ENCODE measurements around the gene URB2. TPM values are rescaled to one million over a fixed set of nuclear protein-coding genes. Genes with fewer than 3 reads are reported as not detected.

Gene URB2
- total and polyA plus RNA-seq, 2 of the 13 experiments (the other 11 are each of a cell fraction or from before 2014, with no cell fraction given), result 4.0 to 17.6 TPM

DNA sequence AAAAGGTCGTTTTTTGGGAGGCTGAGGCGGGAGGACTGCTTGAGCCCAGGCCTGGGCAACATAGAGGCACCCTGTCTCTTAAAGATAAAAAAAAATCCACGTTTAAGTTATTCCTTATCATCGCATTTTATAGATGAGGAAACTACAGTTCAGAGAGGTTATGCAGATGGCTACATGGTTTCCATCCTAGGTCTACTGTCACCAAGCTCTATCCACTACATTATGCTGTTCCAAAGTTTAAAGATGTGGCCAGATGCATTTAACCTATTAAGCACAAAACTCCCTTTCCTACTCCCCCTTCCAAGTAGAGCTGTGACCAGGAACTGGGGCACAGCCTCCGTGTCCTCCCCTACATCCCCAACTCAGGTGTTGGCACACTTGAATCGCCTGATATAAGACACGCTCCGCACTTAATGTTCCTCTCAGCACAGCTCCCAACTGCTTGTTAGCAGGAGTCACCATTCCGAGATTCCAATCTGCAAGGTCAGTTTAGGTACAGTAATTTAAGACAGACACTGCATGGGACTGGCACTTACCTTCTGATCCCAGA lies 1.5 kb upstream of the URB2 start:
- ATAC-seq (no peak), DNase-seq (ENCODE audit: low spot score) (no peak), FAIRE-seq (no peak)
- TF ChIP-seq GATAD1 (CRISPR knock-in tag; IDR thresholded peaks at IDR 0.05), result 0 out of 2 replicates have a peak, but pooled peaks have one; percentile 9
- TF ChIP-seq, protein P1, sequence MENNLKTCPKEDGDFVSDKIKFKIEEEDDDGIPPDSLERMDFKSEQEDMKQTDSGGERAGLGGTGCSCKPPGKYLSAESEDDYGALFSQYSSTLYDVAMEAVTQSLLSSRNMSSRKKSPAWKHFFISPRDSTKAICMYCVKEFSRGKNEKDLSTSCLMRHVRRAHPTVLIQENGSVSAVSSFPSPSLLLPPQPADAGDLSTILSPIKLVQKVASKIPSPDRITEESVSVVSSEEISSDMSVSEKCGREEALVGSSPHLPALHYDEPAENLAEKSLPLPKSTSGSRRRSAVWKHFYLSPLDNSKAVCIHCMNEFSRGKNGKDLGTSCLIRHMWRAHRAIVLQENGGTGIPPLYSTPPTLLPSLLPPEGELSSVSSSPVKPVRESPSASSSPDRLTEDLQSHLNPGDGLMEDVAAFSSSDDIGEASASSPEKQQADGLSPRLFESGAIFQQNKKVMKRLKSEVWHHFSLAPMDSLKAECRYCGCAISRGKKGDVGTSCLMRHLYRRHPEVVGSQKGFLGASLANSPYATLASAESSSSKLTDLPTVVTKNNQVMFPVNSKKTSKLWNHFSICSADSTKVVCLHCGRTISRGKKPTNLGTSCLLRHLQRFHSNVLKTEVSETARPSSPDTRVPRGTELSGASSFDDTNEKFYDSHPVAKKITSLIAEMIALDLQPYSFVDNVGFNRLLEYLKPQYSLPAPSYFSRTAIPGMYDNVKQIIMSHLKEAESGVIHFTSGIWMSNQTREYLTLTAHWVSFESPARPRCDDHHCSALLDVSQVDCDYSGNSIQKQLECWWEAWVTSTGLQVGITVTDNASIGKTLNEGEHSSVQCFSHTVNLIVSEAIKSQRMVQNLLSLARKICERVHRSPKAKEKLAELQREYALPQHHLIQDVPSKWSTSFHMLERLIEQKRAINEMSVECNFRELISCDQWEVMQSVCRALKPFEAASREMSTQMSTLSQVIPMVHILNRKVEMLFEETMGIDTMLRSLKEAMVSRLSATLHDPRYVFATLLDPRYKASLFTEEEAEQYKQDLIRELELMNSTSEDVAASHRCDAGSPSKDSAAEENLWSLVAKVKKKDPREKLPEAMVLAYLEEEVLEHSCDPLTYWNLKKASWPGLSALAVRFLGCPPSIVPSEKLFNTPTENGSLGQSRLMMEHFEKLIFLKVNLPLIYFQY (CRISPR knock-in tag; IDR thresholded peaks at IDR 0.05; ENCODE audit: borderline replicate concordance), result peak; percentile 14; the same call in 1 of the 2 replicates
- TF ChIP-seq, protein P2, sequence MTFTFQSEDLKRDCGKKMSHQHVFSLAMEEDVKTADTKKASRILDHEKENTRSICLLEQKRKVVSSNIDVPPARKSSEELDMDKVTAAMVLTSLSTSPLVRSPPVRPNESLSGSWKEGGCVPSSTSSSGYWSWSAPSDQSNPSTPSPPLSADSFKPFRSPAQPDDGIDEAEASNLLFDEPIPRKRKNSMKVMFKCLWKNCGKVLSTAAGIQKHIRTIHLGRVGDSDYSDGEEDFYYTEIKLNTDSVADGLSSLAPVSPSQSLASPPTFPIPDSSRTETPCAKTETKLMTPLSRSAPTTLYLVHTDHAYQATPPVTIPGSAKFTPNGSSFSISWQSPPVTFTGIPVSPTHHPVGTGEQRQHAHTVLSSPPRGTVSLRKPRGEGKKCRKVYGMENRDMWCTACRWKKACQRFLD (CRISPR knock-in tag; IDR thresholded peaks at IDR 0.05; ENCODE audit: borderline replicate concordance), result no peak
- TF ChIP-seq, protein P3, sequence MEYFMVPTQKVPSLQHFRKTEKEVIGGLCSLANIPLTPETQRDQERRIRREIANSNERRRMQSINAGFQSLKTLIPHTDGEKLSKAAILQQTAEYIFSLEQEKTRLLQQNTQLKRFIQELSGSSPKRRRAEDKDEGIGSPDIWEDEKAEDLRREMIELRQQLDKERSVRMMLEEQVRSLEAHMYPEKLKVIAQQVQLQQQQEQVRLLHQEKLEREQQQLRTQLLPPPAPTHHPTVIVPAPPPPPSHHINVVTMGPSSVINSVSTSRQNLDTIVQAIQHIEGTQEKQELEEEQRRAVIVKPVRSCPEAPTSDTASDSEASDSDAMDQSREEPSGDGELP (IDR thresholded peaks at IDR 0.05; ENCODE audit: borderline replicate concordance, low read depth), result no peak
- no peak for TF ChIP-seq ZC3H13 (CRISPR knock-in tag; IDR thresholded peaks at IDR 0.05)
- TF ChIP-seq RXRB (CRISPR knock-in tag; IDR thresholded peaks at IDR 0.05; ENCODE audit: borderline replicate concordance), result 0 out of 2 replicates have a peak, but pooled peaks have one; percentile 6
- TF ChIP-seq, protein P4, sequence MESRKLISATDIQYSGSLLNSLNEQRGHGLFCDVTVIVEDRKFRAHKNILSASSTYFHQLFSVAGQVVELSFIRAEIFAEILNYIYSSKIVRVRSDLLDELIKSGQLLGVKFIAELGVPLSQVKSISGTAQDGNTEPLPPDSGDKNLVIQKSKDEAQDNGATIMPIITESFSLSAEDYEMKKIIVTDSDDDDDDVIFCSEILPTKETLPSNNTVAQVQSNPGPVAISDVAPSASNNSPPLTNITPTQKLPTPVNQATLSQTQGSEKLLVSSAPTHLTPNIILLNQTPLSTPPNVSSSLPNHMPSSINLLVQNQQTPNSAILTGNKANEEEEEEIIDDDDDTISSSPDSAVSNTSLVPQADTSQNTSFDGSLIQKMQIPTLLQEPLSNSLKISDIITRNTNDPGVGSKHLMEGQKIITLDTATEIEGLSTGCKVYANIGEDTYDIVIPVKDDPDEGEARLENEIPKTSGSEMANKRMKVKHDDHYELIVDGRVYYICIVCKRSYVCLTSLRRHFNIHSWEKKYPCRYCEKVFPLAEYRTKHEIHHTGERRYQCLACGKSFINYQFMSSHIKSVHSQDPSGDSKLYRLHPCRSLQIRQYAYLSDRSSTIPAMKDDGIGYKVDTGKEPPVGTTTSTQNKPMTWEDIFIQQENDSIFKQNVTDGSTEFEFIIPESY (CRISPR knock-in tag; IDR thresholded peaks at IDR 0.05), result no peak
- no peak for TF ChIP-seq NCOA2 (CRISPR knock-in tag; IDR thresholded peaks at IDR 0.05)
- TF ChIP-seq, protein P5, sequence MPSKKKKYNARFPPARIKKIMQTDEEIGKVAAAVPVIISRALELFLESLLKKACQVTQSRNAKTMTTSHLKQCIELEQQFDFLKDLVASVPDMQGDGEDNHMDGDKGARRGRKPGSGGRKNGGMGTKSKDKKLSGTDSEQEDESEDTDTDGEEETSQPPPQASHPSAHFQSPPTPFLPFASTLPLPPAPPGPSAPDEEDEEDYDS (CRISPR knock-in tag; IDR thresholded peaks at IDR 0.05), result 0 out of 2 replicates have a peak, but pooled peaks have one; percentile 8
- TF ChIP-seq HNRNPK (IDR thresholded peaks at IDR 0.05; ENCODE audit: low read depth, low read length, poor library complexity, severe bottlenecking), result no peak
- peaks cover 0 to 5% of the 10 kb centered on the region in 2 experiments; a peak in 1 of 5 replicates for H3K36me3 ChIP-seq (replicated peaks in 1 of 2; ENCODE audit: control insufficient read depth in 1 of 2, insufficient read depth in 2 of 2, low read length in 2 of 2)
- H3K27me3 ChIP-seq (ENCODE audit: control insufficient read depth in 1 of 2, insufficient read depth in 2 of 2, low read length in 2 of 2), result no peaks in the 10 kb centered on the region; a peak in 1 of 5 replicates
- 28% methylated on average over 9 of the region's 9 CpGs for WGBS (ENCODE audit: low lambda C conversion rate)
- peak overlapping the region; percentile 91 for H3K4me2 ChIP-seq (ENCODE audit: low read depth, low read length)
- H4K20me1 ChIP-seq (ENCODE audit: insufficient read depth, low read length), result no peaks in the 10 kb centered on the region; the same call in 1 of the 2 replicates
- no TSS peak for BruUV-seq (replicated peaks)
- intact Hi-C loops (cut with micrococcal nuclease; ENCODE audit: unreplicated experiment), result no loop called here
- H2AFZ ChIP-seq (ENCODE audit: low read length), result no peak overlapping the region
- peaks cover 31% of the 10 kb centered on the region for H3K4me1 ChIP-seq (ENCODE audit: insufficient read depth, low read length)
- peak overlapping the region; percentile 74 for H3K9ac ChIP-seq (ENCODE audit: insufficient read depth, low read depth, low read length)
- H3K4me3 ChIP-seq (replicated peaks in 1 of 3; ENCODE audit: insufficient read depth in 1 of 3, low read depth in 2 of 3, low read length in 3 of 3), result peak overlapping the region; percentile 64 to 92 (median 78)
- in situ Hi-C loops (cut with HindIII; ENCODE audit: extremely low pct_ligation_motif_present, low pct_unique_long_range_greater_than_20kb), result loop anchor here (5.0 kb wide), 1 partner anchor 62 kb away; no protein-coding TSS in a partner anchor
- H3K27ac ChIP-seq (ENCODE audit: extremely low read length, insufficient read depth, low read length), result peak overlapping the region; percentile 50
- ChIA-PET CTCF (ENCODE audit: low intra/inter-chr PET ratio, low total read pairs) (no interaction called here), POLR2A (interaction anchor here (5.0 kb wide), 1 partner anchor 66 kb away, joined by 34 read pairs; the partner anchor contains the start of gene ABCB10)
- peaks cover 85% of the 10 kb centered on the region for H3K79me2 ChIP-seq (ENCODE audit: insufficient read depth, low read length)
- H3K9me3 ChIP-seq (ENCODE audit: low read length), result no peaks in the 10 kb centered on the region
